WI38 (cell line): Measurements from ENCODE around the gene STAB1.

Experiments
- H3K4me3 ChIP-seq: 2 replicates; pipeline ENCODE4 v1.5.1; 2011; ENCODE audit warnings: low read depth, mild to moderate bottlenecking, control low read depth, low read length
- TF ChIP-seq, protein P1 (sequence below): IDR thresholded peaks from 2 replicates; pipeline ENCODE4 v1.5.1; 2012; ENCODE audit warnings: low read depth, mild to moderate bottlenecking, control low read depth, low read length

The STAB1 gene

DNA sequence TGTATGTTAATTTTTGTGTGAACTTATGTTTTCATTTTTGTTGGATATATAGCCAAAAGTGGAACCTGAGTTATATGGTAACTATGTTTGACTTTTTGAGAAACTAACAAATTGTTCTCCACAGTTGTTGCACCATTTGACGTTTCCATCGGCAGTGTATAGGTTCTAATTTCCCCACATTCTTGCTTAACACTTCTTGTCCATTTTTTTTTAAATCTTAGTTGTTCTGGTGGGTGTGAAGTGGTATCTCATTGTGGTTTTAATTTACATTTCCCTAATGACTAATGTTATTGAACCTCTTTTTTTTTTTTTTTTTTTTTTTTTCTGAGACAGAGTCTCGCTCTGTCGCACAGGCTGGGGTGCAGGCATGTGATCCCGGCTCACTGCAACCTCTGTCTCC is 31.7 kb upstream of the STAB1 start:
- TF ChIP-seq, protein P1, sequence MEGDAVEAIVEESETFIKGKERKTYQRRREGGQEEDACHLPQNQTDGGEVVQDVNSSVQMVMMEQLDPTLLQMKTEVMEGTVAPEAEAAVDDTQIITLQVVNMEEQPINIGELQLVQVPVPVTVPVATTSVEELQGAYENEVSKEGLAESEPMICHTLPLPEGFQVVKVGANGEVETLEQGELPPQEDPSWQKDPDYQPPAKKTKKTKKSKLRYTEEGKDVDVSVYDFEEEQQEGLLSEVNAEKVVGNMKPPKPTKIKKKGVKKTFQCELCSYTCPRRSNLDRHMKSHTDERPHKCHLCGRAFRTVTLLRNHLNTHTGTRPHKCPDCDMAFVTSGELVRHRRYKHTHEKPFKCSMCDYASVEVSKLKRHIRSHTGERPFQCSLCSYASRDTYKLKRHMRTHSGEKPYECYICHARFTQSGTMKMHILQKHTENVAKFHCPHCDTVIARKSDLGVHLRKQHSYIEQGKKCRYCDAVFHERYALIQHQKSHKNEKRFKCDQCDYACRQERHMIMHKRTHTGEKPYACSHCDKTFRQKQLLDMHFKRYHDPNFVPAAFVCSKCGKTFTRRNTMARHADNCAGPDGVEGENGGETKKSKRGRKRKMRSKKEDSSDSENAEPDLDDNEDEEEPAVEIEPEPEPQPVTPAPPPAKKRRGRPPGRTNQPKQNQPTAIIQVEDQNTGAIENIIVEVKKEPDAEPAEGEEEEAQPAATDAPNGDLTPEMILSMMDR: no peak

DNA sequence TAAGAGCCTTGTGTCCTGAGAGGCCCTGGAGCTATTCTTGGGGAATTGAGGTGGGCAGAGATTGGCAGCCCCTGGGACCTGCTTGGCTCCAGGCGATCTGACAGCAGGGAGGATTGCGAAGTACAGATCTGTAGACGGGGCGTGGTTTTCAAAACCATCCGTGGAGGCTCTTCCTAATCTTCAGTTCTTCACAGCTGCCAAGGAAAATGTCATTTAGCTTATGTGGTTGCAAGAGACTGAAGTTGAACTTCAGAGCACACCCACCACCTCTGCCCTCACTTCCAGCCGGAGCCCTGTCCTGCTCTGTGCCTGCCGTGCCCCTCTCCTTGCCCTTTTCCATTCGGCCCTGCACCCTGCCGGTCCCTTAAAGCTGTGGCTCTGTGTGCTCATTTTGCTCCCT is 26.8 kb upstream of the STAB1 start:
- TF ChIP-seq, protein P1: no peak
- no peak overlapping the region for H3K4me3 ChIP-seq

More for the DNA sequence above, 31.7 kb upstream of the STAB1 start:
- no peak overlapping the region for H3K4me3 ChIP-seq

DNA sequence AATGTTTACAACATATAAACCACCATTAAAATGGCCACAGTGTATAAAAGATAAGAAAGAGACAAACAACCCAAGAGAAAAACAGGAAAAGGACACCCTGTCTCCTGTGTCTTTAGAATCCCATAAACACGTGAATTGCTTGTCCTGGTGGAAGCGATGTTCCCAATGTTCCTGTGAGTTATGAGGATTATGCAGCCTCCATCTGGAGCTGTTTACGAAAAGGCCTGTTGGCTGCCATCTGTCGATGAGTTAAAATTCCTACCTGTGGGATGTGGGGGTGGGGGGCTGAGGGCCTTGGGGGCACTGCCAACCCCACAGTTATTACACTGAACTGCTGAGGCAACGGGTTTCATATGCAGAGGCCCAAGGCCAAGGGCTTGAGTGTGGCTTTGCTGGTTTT is 26.1 kb upstream of the STAB1 start:
- H3K4me3 ChIP-seq: no peak overlapping the region
- TF ChIP-seq, protein P1: no peak

DNA sequence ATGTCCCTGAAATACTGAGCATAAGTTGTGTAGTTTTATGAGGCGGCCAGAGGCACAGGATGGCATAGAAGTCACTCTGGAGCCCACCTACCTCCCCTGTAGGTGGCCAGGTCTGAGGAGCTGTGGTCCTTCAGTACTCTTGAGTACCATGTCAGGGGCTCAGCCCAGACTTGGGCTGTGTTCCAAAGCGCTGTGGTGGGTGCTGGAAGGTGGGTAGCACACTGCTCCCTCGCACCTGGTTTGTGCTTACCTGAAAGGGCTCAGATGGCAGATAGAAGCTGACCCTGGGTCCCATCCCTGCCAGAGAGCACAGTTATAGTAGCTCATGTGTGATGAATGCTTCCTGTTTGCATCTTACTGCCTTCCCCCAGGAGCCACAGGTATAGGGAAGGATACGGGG is 24.2 kb upstream of the STAB1 start:
- TF ChIP-seq, protein P1: no peak

DNA sequence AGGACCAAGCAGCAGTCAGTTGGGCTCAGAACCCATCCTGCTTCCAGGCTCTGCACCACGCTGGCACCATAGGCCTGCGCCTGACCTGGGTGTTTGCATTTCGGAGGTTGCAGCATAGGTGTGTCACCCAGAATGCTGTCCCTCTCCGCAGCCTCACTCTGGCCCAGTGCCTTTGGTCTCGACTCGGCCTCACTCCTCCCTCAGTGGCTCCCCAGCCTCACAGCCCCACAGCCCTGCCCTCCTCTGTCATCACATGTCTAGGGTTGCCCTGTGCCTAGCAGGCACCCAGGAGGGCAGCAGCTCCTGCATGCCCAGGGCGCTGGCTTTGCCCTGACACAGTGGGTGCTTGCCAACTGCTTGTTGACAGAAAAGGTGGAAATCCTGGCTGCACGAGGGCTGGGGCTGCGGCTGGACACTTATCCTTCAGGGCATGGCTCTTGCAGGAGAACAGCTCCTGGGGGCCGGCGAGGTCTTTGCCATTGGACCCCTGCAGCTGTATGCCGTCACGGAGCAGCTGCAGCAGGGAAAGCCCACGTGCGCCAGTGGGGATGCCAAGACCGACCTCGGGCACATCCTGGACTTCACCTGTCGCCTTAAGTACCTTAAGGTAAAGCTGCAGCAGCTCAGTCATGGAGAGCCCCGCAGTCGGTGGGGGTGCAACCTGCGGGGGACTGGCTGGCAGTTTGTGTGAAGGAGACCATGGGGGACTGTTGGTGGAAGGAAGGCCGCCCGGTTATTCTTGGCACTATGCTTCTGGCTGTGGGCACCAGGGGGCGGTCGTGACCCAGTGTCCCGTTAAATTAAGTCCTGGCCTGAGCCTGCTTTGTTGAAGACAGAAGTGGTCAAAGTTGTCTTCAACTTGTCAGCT is 23.5 kb upstream of the STAB1 start:
- TF ChIP-seq, protein P1: peak; percentile 29
- no peak overlapping the region for H3K4me3 ChIP-seq

More for the DNA sequence above, 24.2 kb upstream of the STAB1 start:
- H3K4me3 ChIP-seq: no peak overlapping the region

DNA sequence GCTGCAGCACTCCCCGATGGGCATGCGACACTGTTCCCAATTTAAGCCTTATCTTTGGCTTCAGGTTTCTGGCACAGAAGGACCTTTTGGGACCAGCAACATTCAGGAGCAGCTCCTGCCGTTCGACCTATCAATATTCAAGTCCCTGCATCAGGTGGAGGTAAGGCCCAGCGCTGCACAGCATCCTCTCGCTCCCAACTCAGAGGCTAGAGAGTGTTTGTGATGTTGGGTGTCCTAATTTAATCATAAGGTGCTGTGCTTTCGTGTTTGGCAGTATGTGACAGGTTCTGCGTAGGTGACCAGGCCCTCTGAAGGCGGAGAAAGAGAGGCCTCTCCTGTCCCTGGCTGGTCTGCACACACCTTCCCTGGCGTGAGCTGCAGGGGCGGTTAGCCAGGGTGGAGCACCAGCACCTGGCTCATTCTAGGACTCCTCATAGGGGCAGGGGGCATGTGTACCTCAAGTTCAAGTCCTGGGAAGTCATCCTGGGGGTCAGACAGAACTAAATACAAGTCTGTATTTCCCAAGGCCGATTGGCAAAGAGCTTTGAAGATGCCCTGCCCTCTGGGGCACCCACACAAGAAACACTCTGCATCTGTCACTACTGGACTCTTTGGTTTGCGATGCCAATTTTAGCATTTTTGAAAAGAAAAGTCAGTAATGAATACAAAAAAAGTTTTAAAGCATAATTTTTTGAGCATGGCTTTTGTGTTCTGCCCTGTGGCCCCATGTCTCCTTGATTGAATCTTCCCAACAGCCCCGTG is 22.7 kb upstream of the STAB1 start:
- H3K4me3 ChIP-seq: no peak overlapping the region
- TF ChIP-seq, protein P1: no peak

DNA sequence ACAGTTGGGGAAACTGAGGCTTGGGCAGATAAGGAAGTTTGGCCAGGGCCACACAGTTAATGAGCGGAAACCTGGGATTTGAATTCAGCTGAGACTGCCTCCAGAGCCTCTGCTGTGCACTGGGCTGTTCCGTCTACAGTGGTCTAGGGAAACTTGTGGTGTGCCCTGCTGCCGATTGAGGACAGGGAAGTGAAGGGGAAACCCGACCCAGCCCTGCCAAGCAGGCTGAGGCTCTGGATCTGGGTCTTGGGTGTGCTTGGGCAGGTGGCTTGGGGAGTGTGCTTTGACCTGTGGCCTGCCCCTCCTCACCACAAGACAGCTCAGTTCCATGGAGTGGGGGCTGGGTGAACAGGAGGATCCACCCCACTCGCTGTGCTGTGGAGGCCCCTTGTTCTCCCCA is 22.1 kb upstream of the STAB1 start:
- TF ChIP-seq, protein P1: no peak
- H3K4me3 ChIP-seq: no peak overlapping the region
